ENCODE data around the gene SPINK1.
"Not testable (repeated sequence)": the region's sequence is repeated elsewhere in the genome, so short reads cannot be mapped to it uniquely, and the experiment has no call there.

The SPINK1 gene

GRCh38 chr5:147826361-147826760 is 5.1 kb downstream of the SPINK1 start:
- H3K4me3 ChIP-seq (ENCODE audit: low read depth, low read length), result no peak overlapping the region
- in situ Hi-C loops (cut with HindIII; ENCODE audit: low sequenced_read_pairs), result no loop called here
- TF ChIP-seq CTCF (IDR thresholded peaks at IDR 0.05; ENCODE audit: low read depth, low read length, missing control alignments), result no peak
- DNase-seq (ENCODE audit: low read depth), result no peak

GRCh38 chr5:147822686-147823491 is 8.6 kb downstream of the SPINK1 start:
- in situ Hi-C loops (cut with HindIII; ENCODE audit: low sequenced_read_pairs), result no loop called here
- TF ChIP-seq CTCF (IDR thresholded peaks at IDR 0.05; ENCODE audit: low read depth, low read length, missing control alignments), result peak; percentile 93
- DNase-seq (ENCODE audit: low read depth), result peak; percentile 72

GRCh38 chr5:147822222-147822621 is 9.2 kb downstream of the SPINK1 start:
- H3K4me3 ChIP-seq (ENCODE audit: low read depth, low read length); DNase-seq (ENCODE audit: low read depth); in situ Hi-C loops (cut with HindIII; ENCODE audit: low sequenced_read_pairs): not testable (repeated sequence)

More at GRCh38 chr5:147822686-147823491, 8.6 kb downstream of the SPINK1 start:
- no peak overlapping the region for H3K4me3 ChIP-seq (ENCODE audit: low read depth, low read length)

GRCh38 chr5:147821766-147822165 is 9.7 kb downstream of the SPINK1 start:
- in situ Hi-C loops (cut with HindIII; ENCODE audit: low sequenced_read_pairs), result no loop called here
- DNase-seq (ENCODE audit: low read depth), result no peak
- TF ChIP-seq CTCF (IDR thresholded peaks at IDR 0.05; ENCODE audit: low read depth, low read length, missing control alignments), result no peak
- H3K4me3 ChIP-seq (ENCODE audit: low read depth, low read length), result no peak overlapping the region

- no peak for TF ChIP-seq CTCF (IDR thresholded peaks at IDR 0.05; ENCODE audit: low read depth, low read length, missing control alignments)
- H3K4me3 ChIP-seq (ENCODE audit: low read depth, low read length), result no peak overlapping the region
- peak; percentile 37 for DNase-seq (ENCODE audit: low read depth)
- in situ Hi-C loops (cut with HindIII; ENCODE audit: low sequenced_read_pairs), result no loop called here
Measured at GRCh38 chr5:147819261-147819770, 12.2 kb downstream of the SPINK1 start.

- in situ Hi-C loops (cut with HindIII; ENCODE audit: low sequenced_read_pairs), result no loop called here
- DNase-seq (ENCODE audit: low read depth), result no peak
- H3K4me3 ChIP-seq (ENCODE audit: low read depth, low read length), result no peak overlapping the region
- no peak for TF ChIP-seq CTCF (IDR thresholded peaks at IDR 0.05; ENCODE audit: low read depth, low read length, missing control alignments)
Measured at GRCh38 chr5:147818290-147818689, 13.2 kb downstream of the SPINK1 start.

- TF ChIP-seq CTCF (IDR thresholded peaks at IDR 0.05; ENCODE audit: low read depth, low read length, missing control alignments), result no peak
- in situ Hi-C loops (cut with HindIII; ENCODE audit: low sequenced_read_pairs), result no loop called here
- no peak for DNase-seq (ENCODE audit: low read depth)
- H3K4me3 ChIP-seq (ENCODE audit: low read depth, low read length), result no peak overlapping the region
Measured at GRCh38 chr5:147813696-147814095, 17.8 kb downstream of the SPINK1 start.
